ENCODE results near the gene IL17RC.
"Not testable (repeated sequence)": the region's sequence is repeated elsewhere in the genome, so short reads cannot be mapped to it uniquely, and the experiment has no call there.

IL17RC gene

GRCh38 chr3:9895715-9896114 is 21.2 kb upstream of the IL17RC start:
- not testable (repeated sequence) for DNase-seq (ENCODE audit: low spot score)

GRCh38 chr3:9896755-9897407 is 20.0 kb upstream of the IL17RC start:
- DNase-seq (ENCODE audit: low spot score) = not testable (repeated sequence)

GRCh38 chr3:9897408-9898372 is 19.2 kb upstream of the IL17RC start:
- no peak for DNase-seq (ENCODE audit: low spot score)

- DNase-seq (ENCODE audit: low spot score) = no peak
These were observed 18.2 kb upstream of the IL17RC start for GRCh38 chr3:9898467-9899241.

- DNase-seq (ENCODE audit: low spot score) = no peak
These were observed 17.6 kb upstream of the IL17RC start for GRCh38 chr3:9899289-9899791.

- DNase-seq (ENCODE audit: low spot score) = not testable (repeated sequence)
These were observed 15.9 kb upstream of the IL17RC start for GRCh38 chr3:9900965-9901415.

GRCh38 chr3:9901967-9902366 is 14.9 kb upstream of the IL17RC start:
- no peak for DNase-seq (ENCODE audit: low spot score)

- DNase-seq (ENCODE audit: low spot score) = no peak
These were observed 14.3 kb upstream of the IL17RC start, which contains the start of gene IL17RE for GRCh38 chr3:9902372-9903237. TSS of gene IL17RE (plus strand) at chr3:9902848. CDS start at chr3:9902933, 85 bp downstream.

GRCh38 chr3:9903238-9903624 is 13.7 kb upstream of the IL17RC start:
- DNase-seq (ENCODE audit: low spot score) = no peak

- no peak for DNase-seq (ENCODE audit: low spot score)
These were observed 13.0 kb upstream of the IL17RC start for GRCh38 chr3:9903904-9904303.

- no peak for DNase-seq (ENCODE audit: low spot score)
These were observed 10.4 kb upstream of the IL17RC start for GRCh38 chr3:9906480-9906879.

GRCh38 chr3:9908286-9908685 is 8.6 kb upstream of the IL17RC start:
- DNase-seq (ENCODE audit: low spot score) = no peak

GRCh38 chr3:9909221-9910013 is 7.5 kb upstream of the IL17RC start:
- DNase-seq (ENCODE audit: low spot score) = no peak

GRCh38 chr3:9911863-9912262 is 5.0 kb upstream of the IL17RC start:
- no peak for DNase-seq (ENCODE audit: low spot score)

GRCh38 chr3:9912294-9912935 is 4.5 kb upstream of the IL17RC start:
- no peak for DNase-seq (ENCODE audit: low spot score)

GRCh38 chr3:9913601-9914000 is 3.3 kb upstream of the IL17RC start:
- no peak for DNase-seq (ENCODE audit: low spot score)

- DNase-seq (ENCODE audit: low spot score) = no peak
These were observed 2.9 kb upstream of the IL17RC start for GRCh38 chr3:9914011-9914410.

GRCh38 chr3:9914559-9915253 is 2.2 kb upstream of the IL17RC start:
- no peak for DNase-seq (ENCODE audit: low spot score)

All from left forelimb (tissue), 1 donor.